Gastroesophageal sphincter (tissue), 4 donors: ENCODE data around the gene APBB3. TPM values are rescaled to one million over a fixed set of nuclear protein-coding genes. Genes with fewer than 3 reads are reported as not detected.
A peak's percentile ranks its signal among the peaks of the same experiment; 100 is the strongest.
"Not testable (repeated sequence)": the region's sequence is repeated elsewhere in the genome, so short reads cannot be mapped to it uniquely, and the experiment has no call there.

ENCODE experiments used
- ATAC-seq: fragments of 150-250 bp; one replicate; pipeline ENCODE4 v1.9.1; 2016; ENCODE audit warnings: mild to moderate bottlenecking, moderate library complexity
- H3K27ac ChIP-seq, 4 donors: fragments of 200-600 bp; sonication (generic) in 3 of 4; 1 replicate in 3 of 4; 2 replicates in 1 of 4; pipeline ENCODE4 v1.5.1; 2016 to 2019
- H3K27me3 ChIP-seq: fragments of 200-600 bp; sonication (generic); one replicate; pipeline ENCODE4 v1.5.1; 2019
- H3K36me3 ChIP-seq, 2 donors: fragments of 200-600 bp; sonication (generic); one replicate each; pipeline ENCODE4 v1.5.1; 2019; ENCODE audit warnings: control low read depth in 1 of 2
- H3K4me1 ChIP-seq, 3 donors: fragments of 200-600 bp; sonication (generic); 1 replicate in 2 of 3; 2 replicates in 1 of 3; pipeline ENCODE4 v1.5.1; 2016 to 2019; ENCODE audit warnings: control low read depth in 2 of 3
- H3K4me3 ChIP-seq, 2 donors: fragments of 200-600 bp; sonication (generic); one replicate each; pipeline ENCODE4 v1.5.1; 2019; ENCODE audit warnings: mild to moderate bottlenecking in 1 of 2, moderate library complexity in 1 of 2
- H3K9me3 ChIP-seq, 3 donors: fragments of 200-600 bp; sonication (generic); one replicate each; pipeline ENCODE4 v1.5.1; 2017 to 2019; ENCODE audit warnings: control low read depth in 2 of 3
- CTCF ChIP-seq, 4 experiments: fragments of 200-600 bp in 2 of 4; fragments of 450-650 bp in 2 of 4; sonication (generic) in 1 of 4; IDR thresholded peaks; one replicate each; pipeline ENCODE4 v1.5.1; 2017 to 2019; ENCODE audit warnings: antibody characterized with exemption in 4 of 4, mild to moderate bottlenecking in 2 of 4, moderate library complexity in 2 of 4
- EP300 ChIP-seq: sonication (generic); formaldehyde crosslinking; IDR thresholded peaks from one replicate; pipeline ENCODE4 v1.6.1; 2017; ENCODE audit warnings: antibody characterized with exemption, mild to moderate bottlenecking
- POLR2A ChIP-seq, 2 donors: fragments of 450-650 bp; IDR thresholded peaks; one replicate each; pipeline ENCODE4 v1.6.1; 2017; ENCODE audit warnings: antibody characterized with exemption in 2 of 2, mild to moderate bottlenecking in 2 of 2, moderate library complexity in 1 of 2
- POLR2AphosphoS5 ChIP-seq: sonication (generic); formaldehyde crosslinking; IDR thresholded peaks from one replicate; pipeline ENCODE4 v1.6.1; 2017; ENCODE audit warnings: antibody characterized with exemption
- WGBS, 2 donors: methylation state at CpG; one replicate each; pipeline ENCODE4 v1.1.5; 2018; ENCODE audit warnings: low coverage in 1 of 2; 5-methylcytosine and 5-hydroxymethylcytosine counted together
- total RNA-seq, 4 donors: library from RNA; depleted of rRNA; stranded (reverse); fragments of >200 nt; gene quantifications; one replicate each; pipeline ENCODE4 v1.1.0, GENCODE V29; 2016

Gene APBB3
- total RNA-seq, 4 donors from 2014 or later: 9.7 to 25.1 (median 17.5) TPM

DNA sequence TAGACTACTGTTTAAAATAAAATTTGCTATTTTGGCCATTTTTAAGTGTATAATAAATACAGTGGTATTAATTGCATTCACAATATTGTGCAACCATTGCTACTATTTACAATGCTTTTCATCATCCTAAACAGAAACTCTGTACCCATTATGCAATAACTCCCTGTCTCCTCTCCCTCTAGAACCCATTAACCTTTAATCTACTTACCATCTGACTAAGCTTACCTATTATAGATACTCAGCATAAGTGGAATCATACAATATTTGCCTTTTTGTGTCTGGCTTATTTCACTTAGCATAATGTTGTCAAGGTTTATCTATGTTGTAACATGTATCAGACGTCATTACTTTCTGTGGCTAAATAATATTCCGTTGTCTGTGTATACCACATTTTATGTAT lies 42.6 kb upstream of the APBB3 start:
- no peaks in the 10 kb centered on the region for H3K4me1 ChIP-seq
- no peak overlapping the region for H3K4me3 ChIP-seq

GRCh38 chr5:140605879-140606278 lies 41.5 kb upstream of the APBB3 start:
- TF ChIP-seq CTCF (IDR thresholded peaks at IDR 0.05) (no peak), POLR2A (IDR thresholded peaks at IDR 0.05) (no peak), EP300 (no peak), POLR2AphosphoS5 (no peak)
- 71 to 93% methylated on average over 2 to 3 of the region's 3 CpGs for WGBS, 2 donors
- ATAC-seq: no peak
- no peaks in the 10 kb centered on the region for H3K27me3 ChIP-seq
- no peak overlapping the region for H3K27ac ChIP-seq
- no peak overlapping the region for H3K4me3 ChIP-seq
- H3K36me3 ChIP-seq: no peaks in the 10 kb centered on the region
- no peaks in the 10 kb centered on the region for H3K4me1 ChIP-seq
- no peaks in the 10 kb centered on the region for H3K9me3 ChIP-seq

More for the DNA sequence above, 42.6 kb upstream of the APBB3 start:
- Histone ChIP-seq H3K36me3 (no peaks in the 10 kb centered on the region), H3K9me3 (no peaks in the 10 kb centered on the region), H3K27me3 (no peaks in the 10 kb centered on the region), H3K27ac (no peak overlapping the region)
- ATAC-seq: no peak
- TF ChIP-seq POLR2A (IDR thresholded peaks at IDR 0.05): no peak
- TF ChIP-seq CTCF (IDR thresholded peaks at IDR 0.05): no peak
- no peak for TF ChIP-seq EP300
- no peak for TF ChIP-seq POLR2AphosphoS5
- WGBS, 2 donors: 61 to 95% methylated on average over 2 of the region's 2 CpGs

DNA sequence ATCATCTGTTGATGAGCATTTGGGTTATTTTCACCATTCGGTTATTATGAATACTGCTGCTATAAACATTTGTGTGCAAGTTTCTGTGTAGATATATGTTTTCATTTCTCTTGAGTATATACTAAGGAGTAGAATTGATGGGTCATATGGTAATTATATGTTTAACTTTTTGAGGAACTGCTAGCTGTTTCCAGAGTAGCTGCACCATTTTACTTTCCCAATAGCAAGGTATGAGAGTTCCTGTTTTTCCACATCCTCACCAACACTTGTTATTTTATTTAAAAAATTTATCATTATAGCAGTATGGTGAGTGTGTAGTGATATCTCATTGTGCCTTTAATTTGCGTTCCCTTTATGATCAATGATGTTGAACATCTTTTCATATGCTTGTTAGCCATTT lies 39.3 kb upstream of the APBB3 start:
- WGBS, 2 donors: 80 to 89% methylated on average over 2 of the region's 2 CpGs
- no peaks in the 10 kb centered on the region for H3K27me3 ChIP-seq
- H3K36me3 ChIP-seq: no peaks in the 10 kb centered on the region
- no peaks in the 10 kb centered on the region for H3K9me3 ChIP-seq
- no peak for ATAC-seq
- no peak overlapping the region for H3K4me3 ChIP-seq
- no peak for TF ChIP-seq POLR2AphosphoS5
- TF ChIP-seq EP300: no peak
- TF ChIP-seq CTCF (IDR thresholded peaks at IDR 0.05): no peak
- TF ChIP-seq POLR2A (IDR thresholded peaks at IDR 0.05): no peak
- no peaks in the 10 kb centered on the region for H3K4me1 ChIP-seq
- no peak overlapping the region for H3K27ac ChIP-seq

DNA sequence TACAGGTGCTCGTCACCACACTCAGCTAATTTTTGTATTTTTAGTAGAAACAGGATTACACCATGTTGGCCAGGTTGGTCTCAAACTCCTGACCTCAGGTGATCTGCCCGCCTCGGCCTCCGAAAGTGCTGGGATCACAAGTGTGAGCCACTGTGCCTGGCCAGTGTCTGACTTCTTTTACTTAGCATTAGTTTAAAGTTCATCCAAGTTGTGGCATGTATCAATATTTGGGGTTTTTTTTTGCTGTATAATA lies 39.0 kb upstream of the APBB3 start:
- H3K9me3 ChIP-seq, H3K4me3 ChIP-seq, H3K4me1 ChIP-seq, ATAC-seq, H3K27me3 ChIP-seq, H3K36me3 ChIP-seq, H3K27ac ChIP-seq: not testable (repeated sequence)
- 100% methylated on average over 3 to 4 of the region's 4 CpGs for WGBS, 2 donors

DNA sequence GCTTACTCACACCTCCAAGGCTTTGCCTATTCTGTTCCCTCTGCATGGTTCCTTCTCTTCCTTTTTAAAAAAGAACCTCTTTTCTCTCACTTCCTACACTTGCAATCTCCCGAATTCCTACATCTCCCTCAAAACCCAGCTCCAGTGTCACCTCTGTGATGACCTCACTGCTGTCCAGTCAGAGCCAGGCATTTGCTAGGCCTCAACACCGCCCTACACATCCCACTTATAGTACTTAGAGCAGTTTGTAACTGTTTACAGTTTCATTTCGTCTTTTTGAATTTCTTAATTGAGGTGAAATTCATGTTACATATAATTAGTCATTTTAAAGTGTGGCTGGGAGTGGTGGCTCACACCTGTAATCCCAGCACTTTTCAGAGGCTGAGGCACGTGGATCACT lies 37.7 kb upstream of the APBB3 start:
- TF ChIP-seq CTCF (IDR thresholded peaks at IDR 0.05) (no peak), POLR2A (IDR thresholded peaks at IDR 0.05) (no peak), POLR2AphosphoS5 (no peak), EP300 (no peak)
- 69 to 77% methylated on average over 3 to 4 of the region's 4 CpGs for WGBS, 2 donors

DNA sequence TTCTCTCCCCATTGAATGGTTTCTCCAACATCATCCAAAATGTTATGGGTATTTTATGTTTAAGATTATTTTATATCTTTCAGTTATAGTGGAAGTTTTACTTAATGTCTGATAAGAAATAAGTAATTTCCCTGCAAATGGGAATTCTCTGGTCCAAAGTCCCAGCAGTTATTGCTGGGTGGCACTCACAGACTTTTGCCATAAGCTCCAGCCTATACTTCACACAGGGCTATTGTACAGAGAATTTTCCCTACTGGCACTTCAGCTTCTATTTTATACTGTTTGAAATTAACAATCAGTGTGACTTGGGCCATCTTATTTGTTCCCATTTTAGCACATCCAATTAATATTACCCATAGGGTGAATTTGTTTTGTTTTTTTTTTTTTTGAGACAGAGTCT lies 35.7 kb upstream of the APBB3 start:
- Histone ChIP-seq H3K4me3 (no peak overlapping the region), H3K4me1 (no peaks in the 10 kb centered on the region), H3K9me3 (no peaks in the 10 kb centered on the region), H3K27ac (no peak overlapping the region), H3K36me3 (no peaks in the 10 kb centered on the region), H3K27me3 (no peaks in the 10 kb centered on the region)
- no peak for TF ChIP-seq POLR2AphosphoS5
- no peak for TF ChIP-seq EP300
- no peak for TF ChIP-seq POLR2A (IDR thresholded peaks at IDR 0.05)
- TF ChIP-seq CTCF (IDR thresholded peaks at IDR 0.05): no peak
- no peak for ATAC-seq

More for the DNA sequence above, 37.7 kb upstream of the APBB3 start:
- Histone ChIP-seq H3K4me3 (no peak overlapping the region), H3K36me3 (no peaks in the 10 kb centered on the region), H3K9me3 (no peaks in the 10 kb centered on the region), H3K27ac (peak overlapping the region in 2 of 4 donors; percentile 7 to 32), H3K4me1 (no peaks in the 10 kb centered on the region), H3K27me3 (no peaks in the 10 kb centered on the region)
- ATAC-seq: no peak
